ENCODE results near the gene MACF1. TPM values are rescaled to one million over a fixed set of nuclear protein-coding genes. Genes with fewer than 3 reads are reported as not detected.

The MACF1 gene
- total RNA-seq, 1 experiment from 2014 or later, result 190 TPM

GRCh38 chr1:39499668-39500067 lies 295.2 kb downstream of the MACF1 start:
- Histone ChIP-seq H3K18ac (ENCODE audit: insufficient read length, low read depth, low read length) (no peak overlapping the region), H3K56ac (ENCODE audit: insufficient read length, low read depth, low read length) (no peak overlapping the region), H3K4me1 (ENCODE audit: insufficient read depth, low read length) (peaks cover 3% of the 10 kb centered on the region; the same call in 1 of the 2 replicates), H3K23ac (ENCODE audit: insufficient read length, low read depth, low read length) (no peak overlapping the region), H2BK20ac (ENCODE audit: low read depth, low read length, poor library complexity, severe bottlenecking) (no peak overlapping the region), H3K27me3 (ENCODE audit: insufficient read depth, low read length) (no peaks in the 10 kb centered on the region; the same call in 1 of the 2 replicates), H2BK12ac (ENCODE audit: insufficient read length, low read depth, low read length) (no peak overlapping the region), H3K27ac (ENCODE audit: insufficient read length, low read depth, low read length) (no peak overlapping the region), H3T11ph (ENCODE audit: low read length) (no peak overlapping the region), H3K9ac (ENCODE audit: extremely low read depth, insufficient read length, low read length) (no peak overlapping the region), H3K14ac (ENCODE audit: insufficient read depth, low read length) (no peak overlapping the region), H4K8ac (replicated peaks; ENCODE audit: insufficient read length, low read depth, low read length) (no peak overlapping the region), H3K4ac (ENCODE audit: low read depth, low read length) (no peak overlapping the region), H2BK5ac (ENCODE audit: insufficient read length, low read length) (no peak overlapping the region), H2BK120ac (ENCODE audit: low read depth, low read length, poor library complexity, severe bottlenecking) (no peak overlapping the region), H2AK5ac (ENCODE audit: insufficient read length, low read length) (no peak overlapping the region), H3K4me2 (ENCODE audit: insufficient read depth, insufficient read length, low read length) (no peak overlapping the region), H3K23me2 (ENCODE audit: insufficient read length, low read depth, low read length, poor library complexity, severe bottlenecking) (no peaks in the 10 kb centered on the region), H3K79me1 (ENCODE audit: insufficient read depth, low read depth, low read length, poor library complexity, severe bottlenecking) (no peaks in the 10 kb centered on the region), H4K91ac (ENCODE audit: insufficient read length, low read depth, low read length) (no peak overlapping the region), H2BK15ac (ENCODE audit: low read depth, low read length) (no peak overlapping the region), H3K9me3 (ENCODE audit: control insufficient read depth, low read depth, low read length) (no peaks in the 10 kb centered on the region), H4K5ac (ENCODE audit: insufficient read length, low read depth, low read length) (no peak overlapping the region), H2AFZ (ENCODE audit: low read length) (no peak overlapping the region), H3K79me2 (ENCODE audit: insufficient read depth, low read length) (no peaks in the 10 kb centered on the region), H4K20me1 (ENCODE audit: control insufficient read depth, insufficient read depth, insufficient read length) (no peaks in the 10 kb centered on the region)
- Mint-ChIP-seq H3K4me1 (peaks cover 4 to 7% of the 10 kb centered on the region in 2 experiments), H3K36me3 (ENCODE audit: insufficient read depth in 1 of 3, low read depth in 3 of 3) (no peaks in the 10 kb centered on the region), H3K9me3 (peaks cover 0 to 2% of the 10 kb centered on the region in 2 experiments; a peak in 2 of 5 replicates), H3K4me3 (no peak overlapping the region), H3K27me3 (ENCODE audit: low read depth) (peaks cover 31% of the 10 kb centered on the region), H3K27ac (no peak overlapping the region)
- DNase-seq, result no peak
- TF ChIP-seq, protein P1, sequence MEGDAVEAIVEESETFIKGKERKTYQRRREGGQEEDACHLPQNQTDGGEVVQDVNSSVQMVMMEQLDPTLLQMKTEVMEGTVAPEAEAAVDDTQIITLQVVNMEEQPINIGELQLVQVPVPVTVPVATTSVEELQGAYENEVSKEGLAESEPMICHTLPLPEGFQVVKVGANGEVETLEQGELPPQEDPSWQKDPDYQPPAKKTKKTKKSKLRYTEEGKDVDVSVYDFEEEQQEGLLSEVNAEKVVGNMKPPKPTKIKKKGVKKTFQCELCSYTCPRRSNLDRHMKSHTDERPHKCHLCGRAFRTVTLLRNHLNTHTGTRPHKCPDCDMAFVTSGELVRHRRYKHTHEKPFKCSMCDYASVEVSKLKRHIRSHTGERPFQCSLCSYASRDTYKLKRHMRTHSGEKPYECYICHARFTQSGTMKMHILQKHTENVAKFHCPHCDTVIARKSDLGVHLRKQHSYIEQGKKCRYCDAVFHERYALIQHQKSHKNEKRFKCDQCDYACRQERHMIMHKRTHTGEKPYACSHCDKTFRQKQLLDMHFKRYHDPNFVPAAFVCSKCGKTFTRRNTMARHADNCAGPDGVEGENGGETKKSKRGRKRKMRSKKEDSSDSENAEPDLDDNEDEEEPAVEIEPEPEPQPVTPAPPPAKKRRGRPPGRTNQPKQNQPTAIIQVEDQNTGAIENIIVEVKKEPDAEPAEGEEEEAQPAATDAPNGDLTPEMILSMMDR (conservative IDR thresholded peaks at IDR 0.05), result no peak
- no CpG with 5 or more reads among the region's 5 CpGs for whole genome bisulfite sequencing (ENCODE audit: extremely low coverage, insufficient read length, low lambda C conversion rate)
